OCI-LY1 (cell line): Measurements from ENCODE around the gene MPZL1.
"Not testable (repeated sequence)": the region's sequence is repeated elsewhere in the genome, so short reads cannot be mapped to it uniquely, and the experiment has no call there.

Experiments used
- H2AFZ ChIP-seq: fragments of 200-600 bp; sonication (generic), shearing (Covaris generic); 2 replicates; pipeline ENCODE4 v1.6.0; 2014; ENCODE audit warnings: antibody characterized with exemption, mild to moderate bottlenecking, low read length
- H3F3A ChIP-seq: fragments of 200-600 bp; sonication (generic), shearing (Covaris generic); 2 replicates; pipeline ENCODE4 v1.6.0; 2014; ENCODE audit warnings: mild to moderate bottlenecking, antibody characterized with exemption, low read length, moderate library complexity; ENCODE audit not compliant: insufficient read depth
- H3K27ac ChIP-seq: fragments of 200-600 bp; sonication (generic); 2 replicates; pipeline ENCODE4 v1.5.1; 2014; ENCODE audit warnings: low read length, mixed run types, mild to moderate bottlenecking, low read depth; ENCODE audit not compliant: poor library complexity, severe bottlenecking
- H3K27me3 ChIP-seq: fragments of 200-600 bp; sonication (generic); 2 replicates; pipeline ENCODE4 v1.6.0; 2014; ENCODE audit warnings: antibody characterized with exemption, mild to moderate bottlenecking, low read length, moderate library complexity; ENCODE audit not compliant: insufficient read depth
- H3K36me3 ChIP-seq: fragments of 200-600 bp; sonication (generic); 2 replicates; pipeline ENCODE4 v1.6.1; 2014; ENCODE audit warnings: mild to moderate bottlenecking, antibody characterized with exemption, low read length, moderate library complexity, mixed read lengths; ENCODE audit not compliant: insufficient read depth
- H3K4me1 ChIP-seq: fragments of 200-600 bp; sonication (generic); 2 replicates; pipeline ENCODE4 v1.5.1; 2014; ENCODE audit warnings: mild to moderate bottlenecking, low read length, moderate library complexity; ENCODE audit not compliant: insufficient read depth, severe bottlenecking
- H3K4me2 ChIP-seq: fragments of 200-600 bp; sonication (generic), shearing (Covaris generic); 2 replicates; pipeline ENCODE4 v1.6.1; 2014; ENCODE audit warnings: low read length
- H3K4me3 ChIP-seq: fragments of 200-600 bp; sonication (generic); 2 replicates; pipeline ENCODE4 v1.5.1; 2014; ENCODE audit warnings: low read length, low read depth, mild to moderate bottlenecking, mixed read lengths; ENCODE audit not compliant: poor library complexity, severe bottlenecking
- H3K79me2 ChIP-seq: fragments of 200-600 bp; shearing (Covaris generic); 2 replicates; pipeline ENCODE4 v1.6.1; 2016; ENCODE audit warnings: mixed run types, low read length, mixed read lengths; ENCODE audit not compliant: insufficient read depth
- H3K9ac ChIP-seq: fragments of 200-600 bp; sonication (generic), shearing (Covaris generic); 2 replicates; pipeline ENCODE4 v1.6.1; 2014; ENCODE audit warnings: mild to moderate bottlenecking, low read length, mixed read lengths
- H3K9me2 ChIP-seq: fragments of 200-600 bp; sonication (generic), shearing (Covaris generic); 2 replicates; pipeline ENCODE4 v1.6.1; 2014; ENCODE audit warnings: low read depth, mild to moderate bottlenecking, low read length, mixed read lengths
- H3K9me3 ChIP-seq: fragments of 200-600 bp; shearing (Covaris generic); 2 replicates; pipeline ENCODE4 v1.6.1; 2014; ENCODE audit warnings: low read length, mixed read lengths
- H4K20me1 ChIP-seq: fragments of 200-600 bp; sonication (generic), shearing (Covaris generic); 2 replicates; pipeline ENCODE4 v1.6.0; 2016; ENCODE audit warnings: mild to moderate bottlenecking, low read length; ENCODE audit not compliant: insufficient read depth
- EZH2 ChIP-seq: fragments of 200-600 bp; sonication (generic), shearing (Covaris generic); IDR thresholded peaks from 2 replicates; pipeline ENCODE4 v1.8.0; 2017; ENCODE audit warnings: borderline replicate concordance, mixed run types, mild to moderate bottlenecking, antibody characterized with exemption, low read length, moderate library complexity, mixed read lengths
- TF ChIP-seq, protein P1 (sequence below): fragments of 200-600 bp; sonication (generic), shearing (Covaris generic); IDR thresholded peaks from 2 replicates; pipeline ENCODE4 v1.5.1; 2017; ENCODE audit warnings: mild to moderate bottlenecking, antibody characterized with exemption, low read length, moderate library complexity, mixed read lengths

The MPZL1 gene

DNA sequence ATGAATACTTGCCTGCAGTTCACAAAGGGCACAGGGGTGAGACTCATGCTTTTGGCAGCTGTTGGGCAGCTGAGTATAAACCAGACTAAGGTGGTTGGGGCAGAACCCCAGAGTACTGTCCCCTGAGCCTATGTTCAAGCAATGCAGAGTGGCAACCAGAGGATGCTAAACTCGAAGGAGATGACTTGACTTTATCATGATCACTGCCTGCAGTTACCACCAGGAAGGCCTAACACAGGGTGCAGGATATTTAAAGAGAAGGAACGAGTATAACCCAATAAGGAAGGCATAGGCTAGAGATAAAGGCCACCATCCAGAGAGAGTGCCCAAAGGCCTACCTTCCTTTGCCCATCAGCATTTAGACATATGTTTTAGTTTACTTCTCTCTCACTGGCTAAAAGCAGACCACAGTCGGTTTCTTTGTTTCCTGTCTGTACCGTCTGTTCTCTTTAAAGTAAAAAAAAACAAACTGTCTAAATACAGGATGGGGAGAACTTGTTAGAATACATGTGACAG, 83.3 kb downstream of the MPZL1 start:
- H3K79me2 ChIP-seq = no peaks in the 10 kb centered on the region
- no peak overlapping the region for H3K4me2 ChIP-seq
- H3K4me3 ChIP-seq = no peak overlapping the region
- H3K27ac ChIP-seq = no peak overlapping the region
- TF ChIP-seq EZH2 = no peak
- TF ChIP-seq, protein P1, sequence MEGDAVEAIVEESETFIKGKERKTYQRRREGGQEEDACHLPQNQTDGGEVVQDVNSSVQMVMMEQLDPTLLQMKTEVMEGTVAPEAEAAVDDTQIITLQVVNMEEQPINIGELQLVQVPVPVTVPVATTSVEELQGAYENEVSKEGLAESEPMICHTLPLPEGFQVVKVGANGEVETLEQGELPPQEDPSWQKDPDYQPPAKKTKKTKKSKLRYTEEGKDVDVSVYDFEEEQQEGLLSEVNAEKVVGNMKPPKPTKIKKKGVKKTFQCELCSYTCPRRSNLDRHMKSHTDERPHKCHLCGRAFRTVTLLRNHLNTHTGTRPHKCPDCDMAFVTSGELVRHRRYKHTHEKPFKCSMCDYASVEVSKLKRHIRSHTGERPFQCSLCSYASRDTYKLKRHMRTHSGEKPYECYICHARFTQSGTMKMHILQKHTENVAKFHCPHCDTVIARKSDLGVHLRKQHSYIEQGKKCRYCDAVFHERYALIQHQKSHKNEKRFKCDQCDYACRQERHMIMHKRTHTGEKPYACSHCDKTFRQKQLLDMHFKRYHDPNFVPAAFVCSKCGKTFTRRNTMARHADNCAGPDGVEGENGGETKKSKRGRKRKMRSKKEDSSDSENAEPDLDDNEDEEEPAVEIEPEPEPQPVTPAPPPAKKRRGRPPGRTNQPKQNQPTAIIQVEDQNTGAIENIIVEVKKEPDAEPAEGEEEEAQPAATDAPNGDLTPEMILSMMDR = no peak
- no peaks in the 10 kb centered on the region for H3K9me3 ChIP-seq
- no peaks in the 10 kb centered on the region for H3F3A ChIP-seq
- H3K9ac ChIP-seq = no peak overlapping the region; the same call in 1 of the 2 replicates
- H4K20me1 ChIP-seq = no peaks in the 10 kb centered on the region
- H3K9me2 ChIP-seq = no peaks in the 10 kb centered on the region
- peaks cover 19% of the 10 kb centered on the region for H3K4me1 ChIP-seq
- no peak overlapping the region; the same call in 1 of the 2 replicates for H2AFZ ChIP-seq
- no peaks in the 10 kb centered on the region; the same call in 1 of the 2 replicates for H3K36me3 ChIP-seq
- no peaks in the 10 kb centered on the region for H3K27me3 ChIP-seq

DNA sequence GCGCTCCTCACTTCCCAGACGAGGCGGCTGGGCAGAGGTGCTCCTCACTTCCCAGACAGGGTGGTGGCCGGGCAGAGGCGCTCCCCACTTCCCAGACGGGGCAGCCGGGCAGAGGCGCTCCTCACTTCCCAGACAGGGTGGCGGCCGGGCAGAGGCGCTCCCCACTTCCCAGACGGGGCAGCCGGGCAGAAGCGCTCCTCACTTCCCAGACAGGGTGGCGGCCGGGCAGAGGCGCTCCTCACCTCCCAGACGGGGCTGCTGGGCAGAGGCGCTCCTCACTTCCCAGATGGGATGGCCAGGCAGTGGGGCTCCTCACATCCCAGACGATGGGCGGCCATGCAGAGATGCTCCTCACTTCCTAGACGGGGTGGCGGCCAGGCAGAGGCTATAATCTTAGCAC, 84.5 kb downstream of the MPZL1 start:
- not testable (repeated sequence) for H3K9me3 ChIP-seq

DNA sequence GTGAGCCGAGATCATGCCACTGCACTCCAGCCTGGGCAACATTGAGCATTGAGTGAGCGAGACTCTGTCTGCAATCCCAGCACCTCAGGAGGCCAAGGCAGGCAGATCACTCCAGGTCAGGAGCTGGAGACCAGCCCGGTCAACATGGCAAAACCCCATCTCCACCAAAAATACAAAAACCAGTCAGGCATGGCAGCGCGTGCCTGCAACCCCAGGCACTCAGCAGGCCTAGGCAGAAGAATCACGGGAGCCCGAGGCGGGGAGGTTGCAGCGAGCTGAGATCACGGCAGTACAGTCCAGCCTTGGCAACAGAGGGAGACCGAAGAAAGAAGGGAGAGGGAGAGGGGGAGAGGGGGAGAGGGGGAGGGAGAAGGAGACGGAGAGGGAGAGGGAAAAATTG, 84.9 kb downstream of the MPZL1 start:
- not testable (repeated sequence) for H3K27me3 ChIP-seq, H3K4me3 ChIP-seq, H3K4me2 ChIP-seq, H3K9me2 ChIP-seq, H3K27ac ChIP-seq, H3K36me3 ChIP-seq, H3K9me3 ChIP-seq, H3K9ac ChIP-seq, H3K79me2 ChIP-seq, H4K20me1 ChIP-seq, H2AFZ ChIP-seq, H3F3A ChIP-seq
- H3K4me1 ChIP-seq = peaks cover 19% of the 10 kb centered on the region

More for the DNA sequence above, 84.5 kb downstream of the MPZL1 start:
- H3K79me2 ChIP-seq, H4K20me1 ChIP-seq, H2AFZ ChIP-seq, H3K27ac ChIP-seq, H3K9me2 ChIP-seq, H3K9ac ChIP-seq, H3F3A ChIP-seq, H3K4me2 ChIP-seq, H3K36me3 ChIP-seq, H3K4me3 ChIP-seq, H3K27me3 ChIP-seq: not testable (repeated sequence)
- peaks cover 19% of the 10 kb centered on the region for H3K4me1 ChIP-seq

DNA sequence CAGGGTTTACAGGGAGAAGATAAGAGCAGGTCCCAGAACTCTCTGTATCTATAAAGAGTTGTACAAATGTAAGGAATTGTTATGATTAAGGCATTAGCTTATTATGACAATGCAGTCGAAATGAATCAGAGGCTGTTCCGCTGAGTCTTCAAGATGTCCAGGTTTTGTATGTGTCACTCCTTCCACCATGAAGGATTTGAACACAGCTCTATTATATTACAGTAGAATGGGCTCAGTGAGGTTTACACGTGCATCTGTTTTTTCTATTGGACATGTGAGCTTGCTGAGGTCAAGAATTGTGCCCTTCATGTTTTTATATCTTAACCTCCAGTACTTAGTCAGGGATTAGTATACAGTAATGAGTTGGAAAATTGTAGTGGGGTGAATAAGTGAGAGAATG, 86.3 kb downstream of the MPZL1 start:
- Histone ChIP-seq H3F3A (no peaks in the 10 kb centered on the region), H3K4me1 (peaks cover 17% of the 10 kb centered on the region), H3K79me2 (no peaks in the 10 kb centered on the region), H2AFZ (no peak overlapping the region), H3K27ac (no peak overlapping the region), H3K4me2 (no peak overlapping the region), H3K36me3 (no peaks in the 10 kb centered on the region; the same call in 1 of the 2 replicates), H3K27me3 (no peaks in the 10 kb centered on the region; the same call in 1 of the 2 replicates), H3K9ac (no peak overlapping the region), H3K9me2 (no peaks in the 10 kb centered on the region), H4K20me1 (no peaks in the 10 kb centered on the region), H3K9me3 (no peaks in the 10 kb centered on the region; the same call in 1 of the 2 replicates), H3K4me3 (no peak overlapping the region)
- TF ChIP-seq, protein P1 = no peak
- TF ChIP-seq EZH2 = no peak
